Measurements from ENCODE around the gene MEF2B.
"Not testable (repeated sequence)": the region's sequence is repeated elsewhere in the genome, so short reads cannot be mapped to it uniquely, and the experiment has no call there.

MEF2B gene

DNA sequence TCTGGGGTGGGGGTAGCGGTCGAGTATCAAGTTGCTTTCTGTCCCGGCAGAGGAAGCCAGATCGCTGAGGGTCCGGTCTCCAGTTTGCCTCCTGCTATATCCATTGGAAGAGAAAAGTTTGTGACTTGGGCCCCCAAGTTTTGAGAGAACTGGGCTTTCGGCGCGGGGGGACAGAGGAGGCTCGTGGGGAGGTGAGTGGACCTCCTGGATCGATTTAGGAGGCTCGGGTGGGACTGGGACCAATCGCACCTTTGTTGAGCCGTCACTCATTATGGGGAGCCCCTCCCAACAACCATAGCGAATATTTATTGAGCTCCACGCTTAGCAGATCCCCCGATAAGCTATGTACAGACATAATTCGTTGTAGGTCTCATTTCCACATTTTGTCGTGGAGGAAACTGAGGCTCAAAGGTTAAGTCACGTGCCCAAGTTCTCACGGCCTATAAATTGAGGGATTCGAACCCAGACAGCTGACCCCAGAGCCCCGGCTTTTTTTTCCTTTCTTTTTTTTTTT lies 22.9 kb upstream of the MEF2B start:
- DNase-seq = peak in 1 of 6 experiments; percentile 58

DNA sequence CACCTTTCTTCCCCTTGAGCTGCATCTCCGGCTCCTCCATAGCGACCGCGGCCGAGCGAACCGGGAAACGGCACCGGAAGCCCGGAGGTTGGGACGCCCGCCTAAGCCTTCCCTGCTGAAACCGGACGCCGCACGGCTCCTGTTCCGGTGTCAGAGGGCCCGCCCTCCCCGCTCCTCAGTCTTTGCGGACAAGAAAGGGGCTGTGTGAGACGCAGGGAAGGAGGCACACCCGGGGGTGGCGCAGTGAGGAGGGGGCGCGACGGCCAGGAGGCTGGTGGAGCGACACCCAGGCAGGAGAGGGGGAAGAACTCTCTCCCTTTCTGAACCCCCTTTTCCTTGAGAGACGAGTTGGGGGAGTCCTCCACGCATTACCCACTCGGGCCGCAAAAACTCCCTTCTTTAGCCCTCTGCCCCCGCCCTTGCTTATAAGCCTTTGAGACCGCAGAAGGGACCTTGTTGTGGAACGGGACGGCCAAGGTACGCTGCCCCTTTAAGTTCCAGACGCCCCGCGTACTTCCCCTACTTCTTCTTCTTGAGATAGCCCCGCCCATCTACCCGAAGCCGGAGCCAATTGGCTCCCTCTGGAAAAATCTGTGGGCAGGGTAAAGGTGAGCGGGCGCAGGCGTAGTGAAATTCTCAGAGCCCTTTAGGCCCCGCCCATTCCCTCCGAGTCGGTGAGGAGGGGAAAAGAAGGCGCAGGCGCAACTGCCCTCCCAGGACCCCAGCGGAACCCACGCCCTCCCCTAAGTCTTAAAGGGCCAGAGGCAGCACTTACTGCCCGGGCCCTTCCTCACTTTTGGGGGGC lies 22.2 kb upstream of the MEF2B start, which contains the start of the genes BORCS8 and RFXANK:
TSS of gene BORCS8 (minus strand) at position 75 of the 805 bp plus-strand sequence. CDS start at position 40, 35 bp downstream.
TSS of gene RFXANK (plus strand) at position 181 of the 805 bp plus-strand sequence. CDS start 1,689 bp downstream, outside the sequence.
- DNase-seq = peak; percentile 89 to 99 (median 98)

DNA sequence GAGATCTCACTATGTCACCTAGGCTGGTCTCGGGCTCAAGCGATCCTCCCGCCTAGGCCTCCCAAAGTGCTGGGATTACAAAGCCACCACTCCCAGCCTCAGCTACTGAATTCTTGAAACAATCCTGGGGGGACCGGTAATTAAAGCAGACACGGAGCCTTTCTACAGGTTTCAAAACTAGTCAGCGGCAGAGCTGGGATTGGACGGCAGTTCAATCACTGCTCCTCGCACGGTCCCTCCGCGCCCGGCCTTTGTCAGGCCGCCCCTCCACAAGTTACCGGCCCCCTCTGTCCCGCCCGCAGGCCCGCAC lies 21.7 kb upstream of the MEF2B start:
- no peak for DNase-seq

DNA sequence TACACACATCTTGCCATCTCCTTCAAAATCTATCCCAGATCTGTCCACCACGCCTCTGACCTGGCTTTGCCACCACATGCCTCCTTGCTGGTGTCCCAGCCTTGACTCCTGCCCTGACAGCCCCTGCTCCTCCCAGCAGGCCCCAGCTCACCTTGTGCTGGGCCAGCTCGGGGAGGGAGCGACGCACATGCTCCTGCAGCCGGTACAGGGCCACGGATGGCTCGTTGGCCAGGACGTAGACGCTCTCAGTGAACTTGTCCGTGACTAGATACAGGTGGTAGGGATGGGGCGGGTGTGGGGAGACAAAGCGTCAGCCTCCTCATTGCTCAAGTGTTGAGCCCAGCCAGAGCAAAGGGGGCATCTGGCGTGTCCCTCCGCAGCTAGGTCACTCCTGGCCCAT lies 16.7 kb upstream of the MEF2B start:
- DNase-seq = no peak

DNA sequence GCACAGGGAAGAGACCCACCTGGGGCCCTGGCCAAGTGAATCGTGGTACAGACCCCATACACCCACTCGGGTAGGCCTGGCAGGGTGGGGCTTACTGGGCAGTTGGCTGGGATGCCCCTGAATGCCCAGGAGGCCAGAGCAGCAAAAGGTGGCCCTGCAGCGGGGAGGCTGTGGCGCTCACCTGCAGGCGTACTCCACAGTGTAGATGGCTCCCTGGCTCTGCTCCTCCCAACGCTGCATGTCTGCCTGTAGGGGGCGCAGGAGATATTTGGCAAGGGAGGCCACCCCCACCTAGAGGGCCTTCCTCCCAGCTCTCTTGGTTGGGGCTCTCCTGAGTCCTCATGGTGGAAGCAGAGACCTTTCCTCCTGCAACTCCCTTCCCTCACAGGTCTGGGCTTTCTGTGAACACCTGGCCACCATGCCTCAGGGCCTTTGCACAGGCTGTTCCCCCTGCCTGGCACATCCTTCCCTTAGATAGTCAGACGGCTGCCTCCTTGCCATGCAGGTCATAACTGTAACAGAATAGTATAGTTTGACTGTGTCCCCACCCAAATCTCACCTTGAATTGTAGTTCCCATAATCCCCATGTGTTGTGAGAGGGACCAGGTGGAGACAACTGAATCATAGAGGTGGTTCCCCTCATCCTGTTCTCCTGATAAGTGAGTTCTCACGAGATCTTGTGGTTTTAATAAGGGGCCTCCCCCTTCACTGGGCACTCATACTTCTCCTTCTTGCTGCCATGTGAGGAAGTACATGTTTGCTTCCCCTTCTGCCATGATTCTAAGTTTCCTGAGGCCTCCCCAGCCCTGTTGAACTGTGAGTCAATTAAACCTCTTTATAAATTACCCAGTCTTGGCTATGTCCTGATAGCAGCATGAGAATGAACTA lies 16.0 kb upstream of the MEF2B start:
- peak; percentile 13 to 67 (median 48) for DNase-seq

DNA sequence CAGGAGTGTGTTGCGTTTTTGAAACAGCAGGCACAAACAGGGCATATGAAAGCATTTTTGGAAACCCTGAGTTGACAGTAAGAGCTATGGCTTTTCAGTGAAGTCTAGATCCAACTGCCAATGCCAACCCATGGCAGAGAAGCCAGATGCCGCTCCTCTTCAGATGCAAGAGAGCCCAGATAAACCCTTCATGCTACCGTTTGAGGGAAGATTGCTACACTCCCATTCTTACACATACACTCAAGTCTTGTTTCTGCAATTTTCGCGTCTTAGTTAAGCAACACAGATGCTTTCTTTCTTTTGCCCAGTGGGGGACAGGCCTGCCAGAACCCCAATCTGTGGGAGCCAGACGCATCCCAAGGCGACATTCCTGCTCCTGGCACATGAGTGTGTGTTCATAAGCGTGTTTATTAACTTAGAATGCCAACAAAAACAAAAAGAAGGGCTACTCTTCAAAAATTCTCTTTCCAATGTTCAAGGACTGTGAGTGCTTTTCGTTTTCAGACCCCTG lies 11.5 kb upstream of the MEF2B start:
- DNase-seq = no peak

DNA sequence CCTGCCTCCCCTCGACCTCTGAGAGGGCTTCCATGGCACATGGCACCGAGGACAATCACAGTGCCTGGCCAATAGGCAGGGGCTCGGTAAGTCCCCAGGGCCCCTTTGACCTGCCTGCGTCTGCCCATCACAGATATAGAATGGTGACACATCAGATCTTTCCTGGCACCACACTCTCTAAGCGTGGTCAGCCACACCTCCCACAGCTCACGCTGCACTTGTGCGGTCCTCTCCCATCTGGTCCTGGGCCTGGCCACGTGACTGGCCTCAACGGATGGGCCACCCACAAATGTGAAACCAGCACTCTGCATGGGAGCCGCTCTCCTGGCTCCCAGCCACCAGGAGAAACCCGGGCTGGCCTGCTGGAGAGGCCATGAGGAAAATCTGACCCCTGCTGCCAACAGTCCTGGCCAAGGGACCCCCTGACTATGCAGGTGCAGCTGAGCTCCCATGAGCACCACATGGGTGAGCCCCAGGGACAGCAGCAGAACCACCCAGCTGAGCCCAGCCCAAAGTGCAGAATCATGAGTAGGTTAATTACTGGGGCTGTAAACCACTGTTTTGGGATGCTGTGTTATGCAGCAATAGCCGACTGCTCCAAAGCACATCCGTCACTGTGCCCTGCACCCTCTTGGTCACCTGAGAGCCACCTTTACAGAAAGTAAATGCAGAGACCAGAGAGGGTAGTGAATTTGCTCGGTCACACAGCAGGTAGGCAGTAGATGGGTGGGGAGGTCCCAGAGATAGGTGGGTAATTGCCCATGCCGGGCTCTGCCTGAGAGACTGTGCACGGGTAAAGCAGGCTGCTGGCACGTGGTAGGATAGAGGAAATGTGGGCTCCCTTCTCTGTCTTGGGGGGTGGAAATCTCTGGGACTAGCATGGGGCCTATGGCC lies 9.7 kb upstream of the MEF2B start:
- no peak for DNase-seq

DNA sequence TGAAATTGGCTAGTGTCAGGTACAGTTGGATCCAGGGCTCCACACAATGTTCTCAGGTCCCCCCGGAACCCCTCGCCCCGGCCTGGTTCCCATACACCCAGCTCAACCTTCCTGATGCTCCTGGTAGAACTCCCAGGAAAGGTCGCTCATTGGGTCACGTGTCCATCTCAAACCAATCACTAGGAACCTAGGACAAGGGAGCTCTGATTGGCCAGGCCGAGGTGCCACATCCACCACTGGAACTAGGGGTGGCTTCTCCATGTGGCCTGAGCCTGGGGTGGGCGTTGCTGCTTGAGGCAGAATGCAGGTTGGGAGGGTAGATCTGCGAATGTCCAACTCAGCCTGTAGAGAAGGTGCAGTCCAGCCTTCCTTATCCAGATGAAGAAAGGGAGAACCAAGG lies 6.9 kb upstream of the MEF2B start:
- no peak for DNase-seq

DNA sequence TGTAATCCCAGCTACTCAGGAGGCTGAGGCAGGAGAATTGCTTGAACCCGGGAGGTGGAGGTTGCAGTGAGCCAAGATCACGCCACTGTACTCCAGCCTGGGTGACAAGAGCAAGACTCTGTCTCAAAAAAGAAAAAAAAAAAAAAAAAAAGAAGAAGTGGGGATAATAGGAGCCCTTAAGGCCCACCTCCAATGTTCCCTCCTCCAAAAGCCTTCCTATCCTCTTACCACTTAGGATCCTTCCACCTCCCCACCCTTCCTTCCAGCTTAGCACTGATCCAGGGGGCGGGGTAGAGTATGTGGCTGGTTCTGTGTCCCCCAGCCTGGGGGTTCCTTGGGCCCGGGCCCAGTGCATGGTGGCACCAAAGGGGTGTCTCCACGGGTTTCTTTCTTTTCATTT lies 3.2 kb upstream of the MEF2B start:
- not testable (repeated sequence) for DNase-seq

DNA sequence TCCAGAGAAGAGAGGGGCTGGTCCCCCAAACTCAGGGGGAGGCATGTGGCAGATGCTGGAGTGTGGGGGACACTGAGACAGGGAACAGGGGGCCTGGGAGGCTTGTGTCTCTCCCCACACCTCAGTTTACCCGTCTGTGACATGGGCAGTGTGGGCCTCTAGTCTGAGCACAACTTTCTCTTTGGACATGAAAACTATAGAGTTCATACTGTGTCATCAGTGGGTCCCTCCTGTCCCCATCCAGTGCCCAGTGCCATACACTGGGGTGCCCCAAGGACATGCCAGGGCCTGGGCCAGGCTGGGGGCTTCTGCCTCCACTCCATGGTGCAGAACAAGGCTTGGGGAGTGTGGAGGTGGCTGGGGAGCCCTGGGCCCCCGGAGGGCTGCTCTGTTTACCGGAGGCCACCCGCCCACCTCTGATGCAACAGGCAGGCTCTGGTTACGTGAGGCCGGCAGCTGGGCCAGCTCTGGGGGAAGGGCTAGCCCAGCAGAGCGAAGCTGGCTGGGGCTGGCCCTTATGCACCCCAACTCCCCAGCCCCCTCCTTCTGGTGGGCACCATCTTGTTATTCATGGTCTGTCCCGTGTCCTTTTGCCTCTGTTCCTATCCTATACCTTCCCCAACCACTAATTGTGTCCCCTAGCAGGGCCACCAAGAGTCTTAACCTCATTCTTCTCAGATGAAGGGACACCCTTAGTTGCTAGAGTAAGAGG lies 1.9 kb upstream of the MEF2B start:
- DNase-seq = no peak

DNA sequence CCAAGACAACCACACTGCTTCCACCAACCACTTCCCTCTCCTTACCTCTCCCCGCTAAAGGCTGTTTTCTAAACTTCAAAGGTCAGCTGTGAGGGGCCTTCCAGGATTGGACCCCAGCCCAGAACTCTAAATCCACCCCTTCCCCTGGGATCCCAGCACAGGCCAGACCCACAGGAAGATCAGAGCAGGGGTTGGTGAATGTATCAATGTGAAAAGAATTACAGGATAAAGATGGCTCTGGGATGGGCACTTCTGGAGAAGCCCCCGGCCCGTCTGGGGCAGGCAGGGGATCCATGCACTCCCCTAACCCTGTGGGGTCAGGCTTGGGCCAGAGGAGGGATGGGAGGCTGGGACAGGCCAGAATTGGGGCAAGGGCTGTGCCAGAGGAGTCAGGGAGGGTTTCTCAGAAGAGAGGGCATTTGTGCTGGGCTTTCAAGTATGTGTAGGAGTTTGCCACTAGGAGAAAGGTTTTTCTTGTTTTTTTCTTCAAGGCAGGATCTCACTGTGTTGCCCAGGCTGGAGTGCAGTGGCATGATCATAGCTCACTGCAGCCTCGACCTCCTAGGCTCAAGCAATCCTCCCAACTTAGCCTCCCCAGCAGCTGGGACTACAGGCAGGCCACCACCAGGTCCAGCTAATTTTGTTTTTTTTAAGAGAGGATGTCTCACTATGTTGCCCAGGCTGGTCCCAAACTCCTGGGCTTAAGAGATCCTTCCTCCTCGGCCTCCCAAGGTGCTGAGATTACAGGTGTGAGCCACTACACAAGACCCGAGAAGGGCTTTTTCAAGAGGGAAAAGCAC lies 1.0 kb upstream of the MEF2B start:
- no peak for DNase-seq

DNA sequence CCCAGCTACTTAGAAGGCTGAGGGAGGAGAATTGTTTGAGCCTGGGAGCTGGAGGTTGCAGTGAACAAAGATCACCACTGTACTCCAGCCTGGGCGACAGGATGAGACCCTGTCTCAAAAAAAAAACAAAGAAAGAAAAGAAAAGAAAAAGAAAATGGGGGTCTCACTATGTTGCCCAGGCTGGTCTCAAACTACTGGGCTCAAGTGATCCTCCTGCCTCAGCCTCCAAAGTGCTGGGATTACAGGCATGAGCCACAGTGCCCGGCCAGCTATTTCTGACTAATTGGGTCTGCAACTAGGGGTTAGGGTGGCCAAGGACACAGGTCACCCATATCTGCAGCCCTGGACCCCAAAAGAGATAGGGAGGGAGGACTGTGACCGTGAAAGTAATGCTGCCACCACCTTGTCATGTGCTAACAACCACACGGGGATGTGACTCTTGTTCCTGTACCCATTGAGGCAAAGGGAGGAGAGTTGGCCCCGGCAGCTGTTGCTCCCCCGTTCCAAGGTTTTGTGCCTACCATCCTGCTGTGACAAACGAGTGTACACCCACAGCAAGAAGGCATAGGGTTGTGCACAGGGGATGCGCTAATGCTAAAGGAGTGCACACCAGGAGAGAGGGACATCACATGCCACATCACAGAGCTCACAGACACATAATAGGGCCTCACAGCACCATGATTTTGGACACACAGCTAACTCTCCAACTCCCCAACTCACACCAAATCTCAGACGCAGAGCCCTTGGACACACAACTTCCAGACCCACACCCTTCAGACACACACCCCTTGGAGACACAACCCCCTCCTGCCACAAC lies 619 bp downstream of the MEF2B start:
- no peak for DNase-seq

DNA sequence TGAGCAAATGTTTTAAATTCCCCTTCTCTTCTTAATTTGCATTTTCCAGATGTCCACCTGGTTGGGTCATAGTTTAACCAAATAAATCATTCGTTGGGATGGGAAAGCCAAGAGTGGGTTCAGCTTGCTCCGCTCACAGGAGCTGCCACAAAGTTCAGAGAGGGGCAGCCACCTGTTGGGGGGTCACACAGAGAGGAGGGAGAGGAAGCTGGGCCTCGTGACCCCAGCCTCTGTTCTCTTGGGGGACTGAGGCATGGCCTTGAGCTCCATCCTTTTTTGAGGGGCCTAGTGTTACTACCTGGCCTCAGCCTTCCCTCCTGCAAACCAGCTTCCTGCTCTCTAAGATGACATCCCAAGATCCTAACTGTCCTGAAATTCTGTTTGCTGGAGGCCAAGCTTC lies 2.5 kb downstream of the MEF2B start:
- DNase-seq = no peak

DNA sequence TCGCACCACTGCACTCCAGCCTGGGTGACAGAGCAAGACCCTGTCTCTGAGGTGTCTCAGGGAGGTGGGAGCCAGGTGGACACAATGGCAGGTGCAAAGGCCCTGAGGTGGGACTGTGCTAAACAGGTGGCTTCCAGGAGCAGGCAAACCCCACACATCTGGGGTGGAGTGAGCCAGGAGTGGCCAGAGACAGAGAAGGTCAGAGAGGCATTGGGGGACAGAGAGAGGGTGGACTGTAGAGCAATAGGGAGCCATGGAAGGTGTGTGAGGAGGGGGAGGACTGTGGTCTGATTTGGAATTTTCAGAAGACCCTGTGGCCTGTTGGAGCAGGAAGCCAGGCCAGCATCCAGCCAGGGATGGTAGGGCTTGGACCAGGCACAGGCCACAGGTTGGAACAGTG lies 4.7 kb downstream of the MEF2B start:
- no peak for DNase-seq

DNA sequence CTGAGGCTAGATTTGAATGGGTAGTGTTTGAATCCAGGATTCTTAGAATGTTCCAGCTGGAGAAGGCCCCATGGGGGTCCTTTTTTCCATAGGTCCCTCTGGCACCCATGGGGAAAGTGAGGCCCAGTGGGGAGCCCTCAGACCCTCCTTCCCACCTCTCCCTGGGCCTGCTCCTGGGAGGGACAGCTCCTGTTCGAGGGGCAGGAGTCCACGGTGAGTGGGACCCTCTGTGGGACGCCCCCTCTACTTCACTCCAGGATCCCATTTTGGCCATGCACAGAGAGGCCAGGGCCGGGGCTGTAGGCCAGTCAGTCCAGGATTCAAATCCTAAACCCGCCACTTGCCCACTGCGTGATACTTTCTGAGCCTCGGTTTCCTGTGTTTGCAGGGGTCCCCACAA lies 7.6 kb downstream of the MEF2B start:
- no peak for DNase-seq

DNA sequence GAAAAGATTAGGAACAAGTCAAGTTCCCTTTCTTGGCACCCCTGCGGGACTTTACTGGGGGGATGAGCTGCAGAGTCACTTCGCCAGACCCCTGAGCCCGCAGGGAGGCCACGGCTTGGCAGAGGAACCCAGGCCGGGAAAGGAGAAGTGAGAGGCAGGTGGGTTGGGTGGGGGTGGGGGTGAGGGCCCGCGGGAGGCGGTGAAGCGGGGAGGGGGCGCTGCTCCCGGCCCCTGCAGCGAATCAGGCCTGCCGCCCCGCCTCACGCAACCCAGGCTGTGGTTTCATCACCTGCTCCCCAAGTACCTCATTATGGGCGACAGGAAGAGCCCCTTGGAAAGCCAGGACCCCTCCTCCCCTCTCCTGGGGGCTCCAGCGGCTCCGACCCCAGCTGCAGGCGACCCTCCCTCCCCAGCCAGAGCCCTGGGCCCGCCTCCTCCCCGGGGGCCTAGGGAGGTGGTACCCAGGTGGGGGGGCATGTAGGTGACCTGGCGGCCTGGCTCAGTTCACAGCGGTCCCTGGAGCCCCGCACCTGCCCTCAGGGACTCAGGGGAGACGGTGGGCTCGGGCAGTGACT lies 9.5 kb downstream of the MEF2B start:
- no peak for DNase-seq

DNA sequence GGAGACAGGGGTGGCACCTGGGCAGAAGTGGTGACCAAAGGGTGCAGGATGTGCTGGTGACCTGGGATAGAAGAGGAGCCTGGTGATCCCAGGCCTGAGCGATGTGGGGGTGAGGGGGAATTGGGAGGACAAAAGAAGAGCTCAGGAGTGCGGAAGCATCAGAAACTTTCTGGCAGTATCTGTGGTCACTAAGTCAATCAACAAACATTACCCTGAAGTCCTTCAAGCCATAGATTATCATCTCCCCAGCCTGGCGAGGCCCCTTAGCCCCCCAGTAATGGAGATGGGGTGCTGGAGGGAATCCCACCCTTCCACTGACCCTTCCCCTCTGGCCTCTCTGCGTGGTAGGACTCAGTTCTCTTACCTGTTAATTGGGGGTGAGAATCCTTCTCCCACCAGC lies 10.5 kb downstream of the MEF2B start:
- no peak for DNase-seq

DNA sequence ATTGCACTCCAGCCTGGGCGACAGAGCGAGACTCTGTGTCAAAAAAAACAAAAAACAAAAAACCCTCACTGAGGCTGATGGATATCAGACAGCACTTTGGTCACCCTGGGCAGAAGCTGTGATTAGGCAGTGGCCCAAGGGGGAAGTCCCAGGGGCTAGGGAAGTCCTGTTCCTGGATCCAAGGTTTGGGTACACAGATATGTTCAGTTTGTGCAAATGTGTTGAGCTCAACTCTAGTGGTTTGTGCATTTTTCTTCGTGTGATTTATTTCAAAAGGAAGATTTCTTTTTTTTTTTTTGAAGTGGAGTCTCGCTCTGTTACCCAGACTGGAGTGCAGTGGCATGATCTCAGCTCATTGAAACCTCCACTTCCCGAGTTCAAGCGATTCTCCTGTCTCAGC lies 12.3 kb downstream of the MEF2B start:
- no peak for DNase-seq

DNA sequence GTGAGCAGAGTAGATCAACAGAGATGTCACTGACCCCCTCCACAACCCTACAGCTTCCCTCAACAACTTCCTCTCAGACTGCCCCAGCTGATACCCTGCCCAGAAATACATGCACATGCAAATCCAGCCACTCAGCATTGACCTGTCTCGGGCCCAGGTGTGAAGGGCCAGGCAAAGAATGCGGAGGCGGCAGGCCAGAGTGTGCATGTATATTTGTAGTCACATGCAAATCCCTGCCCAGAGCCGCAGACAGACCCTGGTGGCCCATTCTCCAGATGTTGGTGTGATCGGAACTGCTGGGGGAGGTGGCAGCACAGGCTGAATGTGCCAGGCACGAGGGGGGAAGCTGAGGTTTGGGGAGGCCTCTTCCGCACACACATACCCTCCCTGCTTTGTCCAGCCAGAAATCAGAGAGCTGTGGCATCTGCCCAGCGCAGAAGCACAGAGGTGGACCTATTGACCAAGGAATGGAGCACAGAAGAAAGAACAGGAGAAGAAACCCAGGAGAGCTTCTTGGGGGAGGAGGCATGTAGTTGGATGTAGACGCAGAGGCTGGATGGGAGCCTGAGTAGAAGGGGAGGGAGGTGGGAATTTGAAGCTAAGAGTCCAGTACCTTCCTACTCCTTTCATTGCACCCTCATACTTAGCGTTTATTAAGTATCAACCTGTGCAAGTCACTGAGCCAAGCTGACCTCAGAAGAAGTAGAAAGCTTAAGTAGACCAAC lies 14.4 kb downstream of the MEF2B start:
- no peak for DNase-seq

Measured in stimulated activated naive CD4-positive, alpha-beta T cell (primary cell).